Mesendoderm (in vitro differentiated cells): ENCODE data around the gene COPA.

Experiments
- DNase-seq: peaks from one replicate; pipeline ENCODE4 v3.0.0; 2013
- H2AK5ac ChIP-seq: 2 replicates; pipeline ENCODE4 v1.6.1; 2013; ENCODE audit warnings: low read length, inconsistent platforms
- H2BK120ac ChIP-seq: 2 replicates; pipeline ENCODE4 v1.6.1; 2013; ENCODE audit warnings: low read depth, mild to moderate bottlenecking, low read length, moderate library complexity, mixed read lengths
- H2BK15ac ChIP-seq: replicated peaks from 2 replicates; pipeline ENCODE4 v1.6.1; 2013; ENCODE audit warnings: low read depth, mild to moderate bottlenecking, moderate library complexity
- H2BK5ac ChIP-seq: 2 replicates; pipeline ENCODE4 v1.6.1; 2013; ENCODE audit warnings: low read length, inconsistent platforms
- H3K18ac ChIP-seq: 2 replicates; pipeline ENCODE4 v1.6.1; 2013; ENCODE audit warnings: mild to moderate bottlenecking, low read length, mixed read lengths
- H3K23ac ChIP-seq: one replicate; pipeline ENCODE4 v1.6.1; 2013; ENCODE audit warnings: low read length
- H3K27ac ChIP-seq: 2 replicates; pipeline ENCODE4 v1.5.1; 2013; ENCODE audit warnings: low read depth, mild to moderate bottlenecking, inconsistent platforms, low read length, moderate library complexity
- H3K27me3 ChIP-seq: 2 replicates; pipeline ENCODE4 v1.6.1; 2013; ENCODE audit warnings: low read length, control low read depth, mild to moderate bottlenecking, inconsistent platforms; ENCODE audit not compliant: insufficient read depth, poor library complexity
- H3K36me3 ChIP-seq: 2 replicates; pipeline ENCODE4 v1.6.1; 2013; ENCODE audit warnings: low read length, inconsistent platforms; ENCODE audit not compliant: control insufficient read depth, insufficient read depth
- H3K4ac ChIP-seq: one replicate; pipeline ENCODE4 v1.6.1; 2013; ENCODE audit warnings: low read depth, mild to moderate bottlenecking, low read length, moderate library complexity
- H3K4me1 ChIP-seq: 2 replicates; pipeline ENCODE4 v1.6.1; 2013; ENCODE audit warnings: low read depth, low read length, inconsistent platforms; ENCODE audit not compliant: control insufficient read depth
- H3K4me2 ChIP-seq: 2 replicates; pipeline ENCODE4 v1.6.1; 2013; ENCODE audit warnings: low read length
- H3K4me3 ChIP-seq: 2 replicates; pipeline ENCODE4 v1.5.1; 2013; ENCODE audit warnings: mild to moderate bottlenecking, low read length
- H3K56ac ChIP-seq: one replicate; pipeline ENCODE4 v1.6.1; 2013; ENCODE audit warnings: low read length
- H3K79me1 ChIP-seq: 2 replicates; pipeline ENCODE4 v1.6.1; 2013; ENCODE audit warnings: low read length, inconsistent platforms
- H3K79me2 ChIP-seq: 2 replicates; pipeline ENCODE4 v1.6.1; 2013; ENCODE audit warnings: mild to moderate bottlenecking, low read length; ENCODE audit not compliant: control insufficient read depth, insufficient read depth
- H3K9ac ChIP-seq: 2 replicates; pipeline ENCODE4 v1.6.1; 2013; ENCODE audit warnings: low read length, inconsistent platforms
- H4K5ac ChIP-seq: one replicate; pipeline ENCODE4 v1.6.1; 2013; ENCODE audit warnings: low read length
- H4K8ac ChIP-seq: one replicate; pipeline ENCODE4 v1.6.1; 2013; ENCODE audit warnings: low read depth, mild to moderate bottlenecking, control low read depth, low read length, moderate library complexity
- WGBS: extraction: QIAGEN DNeasy Blood & Tissue Kit; methylation state at CpG from one replicate; pipeline ENCODE4 v1.1.7; 2013; ENCODE audit warnings: low lambda C conversion rate, missing lambda C conversion rate; ENCODE audit not compliant: insufficient coverage; ENCODE audit errors: extremely low coverage; 5-methylcytosine and 5-hydroxymethylcytosine counted together

COPA gene

DNA sequence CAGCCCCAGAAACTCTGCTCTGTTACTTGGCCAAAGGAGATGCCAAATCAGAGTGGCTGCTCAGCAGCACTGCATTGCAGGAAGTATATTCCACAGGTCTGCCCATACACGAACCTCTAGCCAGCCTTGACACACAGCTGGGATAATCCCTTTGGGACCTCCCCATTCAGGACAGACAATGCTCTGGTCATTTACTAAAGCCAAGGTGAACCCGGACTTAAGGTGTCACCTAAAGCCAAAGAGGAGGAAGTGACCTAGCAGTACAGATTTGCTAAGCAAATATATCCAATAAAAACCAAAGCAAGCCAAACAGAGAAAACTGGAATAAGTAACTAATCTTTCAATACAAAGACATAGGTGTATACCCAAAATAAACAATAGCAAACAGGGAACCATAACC, 27.7 kb downstream of the COPA start:
- H3K27me3 ChIP-seq: no peaks in the 10 kb centered on the region
- H3K18ac ChIP-seq: no peak overlapping the region
- H3K4ac ChIP-seq: no peak overlapping the region
- H4K5ac ChIP-seq: no peak overlapping the region
- H2BK120ac ChIP-seq: no peak overlapping the region
- no peak overlapping the region for H2AK5ac ChIP-seq
- no peak overlapping the region for H3K56ac ChIP-seq
- no peak overlapping the region for H3K4me2 ChIP-seq
- DNase-seq: no peak
- H3K9ac ChIP-seq: no peak overlapping the region
- H3K27ac ChIP-seq: peak overlapping the region; percentile 29
- no peak overlapping the region for H2BK5ac ChIP-seq
- peaks cover 4% of the 10 kb centered on the region for H3K79me1 ChIP-seq
- H3K23ac ChIP-seq: no peak overlapping the region
- WGBS: no CpG with 5 or more reads among the region's 2 CpGs
- H3K4me1 ChIP-seq: no peaks in the 10 kb centered on the region
- no peaks in the 10 kb centered on the region for H3K79me2 ChIP-seq
- no peak overlapping the region for H4K8ac ChIP-seq
- H3K4me3 ChIP-seq: no peak overlapping the region
- peaks cover 8% of the 10 kb centered on the region for H3K36me3 ChIP-seq
- H2BK15ac ChIP-seq: no peak overlapping the region

GRCh38 chr1:160309571-160309970, 33.5 kb downstream of the COPA start:
- WGBS: no CpG with 5 or more reads among the region's 1 CpG
- Histone ChIP-seq H2AK5ac (no peak overlapping the region), H2BK15ac (no peak overlapping the region), H3K27me3 (no peaks in the 10 kb centered on the region), H3K79me1 (no peaks in the 10 kb centered on the region), H3K36me3 (peaks cover 15% of the 10 kb centered on the region), H4K8ac (no peak overlapping the region), H2BK5ac (no peak overlapping the region), H3K4ac (no peak overlapping the region), H3K27ac (no peak overlapping the region), H3K18ac (no peak overlapping the region), H3K4me3 (no peak overlapping the region), H4K5ac (no peak overlapping the region), H3K4me2 (no peak overlapping the region), H3K79me2 (no peaks in the 10 kb centered on the region), H3K4me1 (no peaks in the 10 kb centered on the region), H2BK120ac (no peak overlapping the region), H3K23ac (no peak overlapping the region), H3K56ac (no peak overlapping the region), H3K9ac (no peak overlapping the region)
- DNase-seq: no peak

GRCh38 chr1:160309185-160309557, 33.9 kb downstream of the COPA start:
- Histone ChIP-seq H3K9ac (no peak overlapping the region), H2AK5ac (no peak overlapping the region), H3K56ac (no peak overlapping the region), H3K36me3 (peaks cover 15% of the 10 kb centered on the region), H3K4me3 (no peak overlapping the region), H3K79me1 (no peaks in the 10 kb centered on the region), H3K18ac (no peak overlapping the region), H2BK120ac (no peak overlapping the region), H3K4me2 (no peak overlapping the region), H2BK15ac (no peak overlapping the region), H3K27ac (no peak overlapping the region), H4K8ac (no peak overlapping the region), H3K27me3 (no peaks in the 10 kb centered on the region), H2BK5ac (no peak overlapping the region), H3K79me2 (no peaks in the 10 kb centered on the region), H4K5ac (no peak overlapping the region), H3K23ac (no peak overlapping the region), H3K4ac (no peak overlapping the region), H3K4me1 (no peaks in the 10 kb centered on the region)
- DNase-seq: no peak

DNA sequence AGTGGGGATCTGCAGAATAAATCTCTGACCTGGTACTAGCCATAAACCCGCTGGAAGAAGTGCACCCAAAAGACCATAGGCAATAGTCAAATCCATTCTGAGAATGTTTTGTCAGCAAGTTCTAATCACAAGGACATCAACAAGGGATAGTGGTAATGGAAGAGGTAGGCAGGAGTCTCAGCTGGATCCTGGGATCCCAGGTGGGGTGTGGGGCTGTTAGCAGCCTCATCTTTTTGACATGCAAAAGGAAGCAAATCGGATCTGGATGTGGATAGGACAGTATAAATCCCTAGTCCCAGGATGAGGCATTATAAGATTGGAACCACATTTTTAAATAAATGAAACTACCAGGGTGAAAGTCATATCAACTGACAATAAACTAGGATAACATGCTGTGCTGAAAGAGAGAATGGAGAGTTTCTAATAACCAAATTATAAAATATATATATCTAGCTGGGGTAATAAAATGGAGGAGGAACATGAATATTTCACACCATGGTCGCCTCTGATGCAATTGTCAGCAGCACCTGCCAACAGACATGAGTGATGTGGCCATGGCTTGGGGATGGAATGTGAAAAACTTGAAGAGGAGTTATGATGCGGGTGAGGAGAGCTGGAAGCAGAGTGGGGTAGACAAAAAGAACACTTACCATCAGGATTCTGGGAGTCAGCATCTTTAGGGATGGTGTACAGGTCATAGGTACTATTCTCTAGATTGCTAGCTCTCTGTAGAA, 34.4 kb downstream of the COPA start:
- no peak overlapping the region for H2AK5ac ChIP-seq
- H3K79me1 ChIP-seq: no peaks in the 10 kb centered on the region
- H3K4me1 ChIP-seq: no peaks in the 10 kb centered on the region
- no peak overlapping the region for H3K4me3 ChIP-seq
- no CpG with 5 or more reads among the region's 4 CpGs for WGBS
- peaks cover 13% of the 10 kb centered on the region for H3K36me3 ChIP-seq
- no peak overlapping the region for H2BK120ac ChIP-seq
- no peak overlapping the region for H2BK5ac ChIP-seq
- no peak overlapping the region for H3K4me2 ChIP-seq
- no peak overlapping the region for H3K56ac ChIP-seq
- H3K27me3 ChIP-seq: no peaks in the 10 kb centered on the region
- no peak overlapping the region for H4K8ac ChIP-seq
- H3K27ac ChIP-seq: no peak overlapping the region
- no peak overlapping the region for H3K9ac ChIP-seq
- H3K18ac ChIP-seq: no peak overlapping the region
- H2BK15ac ChIP-seq: no peak overlapping the region
- no peaks in the 10 kb centered on the region for H3K79me2 ChIP-seq
- no peak overlapping the region for H4K5ac ChIP-seq
- no peak for DNase-seq
- H3K23ac ChIP-seq: no peak overlapping the region
- H3K4ac ChIP-seq: no peak overlapping the region

DNA sequence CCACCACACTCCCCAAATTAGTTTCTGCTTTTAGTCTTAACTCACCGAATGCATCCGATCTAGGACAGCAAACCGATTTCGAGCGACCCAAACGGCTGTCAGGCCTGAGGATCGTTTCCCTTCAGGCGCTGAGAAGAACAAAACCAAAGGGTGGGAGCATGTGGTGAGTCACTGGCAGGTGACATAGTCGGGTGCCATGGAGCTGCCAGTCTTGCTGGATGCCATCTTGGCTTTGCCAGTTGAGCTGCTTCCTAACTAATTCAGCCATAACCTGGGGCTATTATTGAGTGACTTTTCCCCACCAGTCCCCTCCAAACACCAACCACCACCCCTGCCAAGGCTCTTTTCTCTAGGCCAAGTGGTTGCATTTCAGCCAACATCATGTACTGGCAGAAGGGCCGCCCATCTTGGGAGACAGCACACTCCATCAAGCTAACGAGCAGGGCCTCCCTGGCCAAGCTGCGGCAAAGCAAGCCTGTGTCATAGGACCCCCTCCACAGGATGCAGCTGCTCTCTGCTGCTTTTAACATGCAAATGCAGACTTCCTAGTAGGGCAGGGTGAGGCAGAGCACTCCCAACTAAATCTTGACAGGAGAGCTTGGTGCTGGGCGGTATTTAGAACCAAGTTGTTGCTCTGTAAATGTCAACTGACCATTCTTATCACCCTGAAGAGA, 35.8 kb downstream of the COPA start:
- Histone ChIP-seq H2BK120ac (no peak overlapping the region), H3K18ac (no peak overlapping the region), H3K4me2 (no peak overlapping the region), H3K79me2 (no peaks in the 10 kb centered on the region), H3K56ac (no peak overlapping the region), H3K27me3 (no peaks in the 10 kb centered on the region), H3K23ac (no peak overlapping the region), H4K5ac (no peak overlapping the region), H3K36me3 (peaks cover 12% of the 10 kb centered on the region), H4K8ac (no peak overlapping the region), H3K4ac (no peak overlapping the region), H3K79me1 (no peaks in the 10 kb centered on the region), H2AK5ac (no peak overlapping the region), H2BK15ac (no peak overlapping the region), H3K9ac (no peak overlapping the region), H3K27ac (no peak overlapping the region), H3K4me3 (no peak overlapping the region), H2BK5ac (no peak overlapping the region), H3K4me1 (no peaks in the 10 kb centered on the region)
- WGBS: no CpG with 5 or more reads among the region's 13 CpGs
- DNase-seq: peak; percentile 31

DNA sequence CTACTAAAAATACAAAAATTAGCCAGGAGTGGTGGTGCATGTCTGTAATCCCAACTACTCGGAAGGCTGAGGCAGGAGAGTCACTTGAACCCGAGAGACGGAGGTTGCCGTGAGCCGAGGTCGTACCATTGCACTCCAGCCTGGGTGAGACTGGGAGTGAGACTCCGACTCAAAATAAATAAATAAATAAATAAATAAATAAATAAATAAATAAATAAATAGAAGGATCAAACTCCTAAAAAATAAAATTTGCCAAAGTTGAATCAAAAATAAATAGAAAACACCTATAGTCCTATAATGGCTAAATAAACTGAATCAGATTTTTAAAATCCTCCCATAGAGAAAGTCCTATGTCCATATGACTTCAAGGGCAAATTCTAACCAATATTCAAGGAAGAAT, 42.9 kb downstream of the COPA start:
- H3K27ac ChIP-seq: no peak overlapping the region
- no peaks in the 10 kb centered on the region for H3K27me3 ChIP-seq
- H3K4me1 ChIP-seq: no peaks in the 10 kb centered on the region
- no peak overlapping the region for H3K4me2 ChIP-seq
- no peak overlapping the region for H3K4me3 ChIP-seq
- H4K5ac ChIP-seq: no peak overlapping the region
- H3K23ac ChIP-seq: no peak overlapping the region
- no peak for DNase-seq
- peaks cover 8% of the 10 kb centered on the region for H3K36me3 ChIP-seq
- no peak overlapping the region for H4K8ac ChIP-seq
- WGBS: no CpG with 5 or more reads among the region's 7 CpGs
- no peak overlapping the region for H2BK15ac ChIP-seq
- no peak overlapping the region for H3K9ac ChIP-seq
- H3K56ac ChIP-seq: no peak overlapping the region
- H2AK5ac ChIP-seq: no peak overlapping the region
- H3K79me2 ChIP-seq: no peaks in the 10 kb centered on the region
- no peak overlapping the region for H3K18ac ChIP-seq
- H2BK5ac ChIP-seq: no peak overlapping the region
- H3K79me1 ChIP-seq: no peaks in the 10 kb centered on the region
- H3K4ac ChIP-seq: no peak overlapping the region
- no peak overlapping the region for H2BK120ac ChIP-seq
